NCI-H69 (cell line): ENCODE measurements around the gene HNF1A.

Experiments
- DNase-seq: peaks from one replicate; lab custom pipeline; 2025; lab: John Stamatoyannopoulos, UW

HNF1A gene

DNA sequence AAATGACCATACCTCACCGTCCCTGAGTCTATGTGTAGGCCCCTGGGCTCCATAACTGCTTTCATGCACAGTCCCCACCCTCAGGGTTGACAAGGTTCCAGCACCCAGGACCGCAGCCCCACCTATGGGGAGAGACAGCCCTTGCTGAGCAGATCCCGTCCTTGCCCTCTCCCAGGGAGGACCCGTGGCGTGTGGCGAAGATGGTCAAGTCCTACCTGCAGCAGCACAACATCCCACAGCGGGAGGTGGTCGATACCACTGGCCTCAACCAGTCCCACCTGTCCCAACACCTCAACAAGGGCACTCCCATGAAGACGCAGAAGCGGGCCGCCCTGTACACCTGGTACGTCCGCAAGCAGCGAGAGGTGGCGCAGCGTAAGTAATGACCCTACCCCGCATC lies 10.3 kb downstream of the HNF1A start:
- no peak for DNase-seq

DNA sequence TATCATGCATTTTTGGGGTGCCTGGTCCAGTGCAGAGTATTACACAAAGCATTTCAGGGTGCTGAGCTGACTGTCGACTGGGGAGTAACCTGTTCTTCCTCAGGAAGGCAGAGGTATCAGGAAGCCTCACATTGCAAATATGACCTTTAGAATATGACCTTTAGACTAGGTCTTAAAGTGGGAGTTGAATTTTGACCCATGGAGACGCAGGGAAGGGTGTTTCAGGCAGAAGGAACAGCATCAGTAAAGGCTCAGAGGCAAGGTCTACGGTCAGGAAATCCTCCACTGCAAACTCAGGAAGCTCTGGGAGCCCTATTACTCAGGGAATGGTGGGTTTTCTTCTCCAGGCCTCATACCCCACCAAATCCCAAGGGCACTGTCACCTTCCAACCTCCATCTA lies 11.3 kb downstream of the HNF1A start:
- no peak for DNase-seq

DNA sequence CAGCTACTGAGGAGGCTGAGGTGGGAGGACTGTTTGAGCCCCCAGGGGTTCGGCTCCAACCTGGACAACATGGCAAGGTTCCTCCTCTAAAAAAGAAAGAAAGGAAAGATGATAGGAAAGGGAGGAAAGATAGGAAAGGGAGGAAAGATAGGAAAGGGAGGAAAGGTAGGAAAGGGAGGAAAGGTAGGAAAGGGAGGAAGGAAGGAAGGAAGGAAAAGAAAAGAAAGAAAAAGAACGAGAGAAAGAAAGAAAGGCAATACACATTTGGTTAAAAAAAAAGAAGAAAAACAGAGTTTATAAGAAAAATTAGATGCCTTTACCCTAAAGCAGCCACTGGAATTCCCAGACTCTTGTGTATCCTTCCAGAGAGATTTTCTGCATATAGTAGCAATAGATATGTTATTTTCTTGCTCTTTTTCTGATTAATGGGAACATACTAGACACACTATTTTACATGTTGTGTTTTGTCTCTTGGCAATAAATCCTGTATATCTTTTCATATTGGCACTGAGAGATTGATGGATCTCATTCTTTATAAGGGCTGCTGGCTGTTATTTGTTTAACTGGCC lies 12.2 kb downstream of the HNF1A start:
- no peak for DNase-seq

DNA sequence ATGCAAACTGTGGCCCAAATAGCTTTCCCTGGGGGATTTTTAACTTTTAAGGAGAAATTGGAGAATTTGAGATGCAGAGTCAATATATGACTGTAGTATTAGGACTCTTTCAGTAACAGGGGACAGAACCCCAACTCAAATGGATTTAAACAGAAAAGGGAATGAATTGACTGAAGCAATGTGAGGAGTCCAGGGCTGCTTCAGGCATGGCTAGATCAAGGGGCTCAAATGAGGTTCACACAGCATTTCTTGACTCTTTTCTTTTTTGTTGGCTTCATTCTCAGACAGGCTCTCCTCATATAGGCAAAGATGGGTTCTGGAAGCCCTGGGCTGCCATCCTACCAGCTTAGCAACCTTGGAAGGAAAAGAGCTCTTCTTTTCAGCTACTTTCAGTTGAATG lies 13.6 kb downstream of the HNF1A start:
- no peak for DNase-seq

DNA sequence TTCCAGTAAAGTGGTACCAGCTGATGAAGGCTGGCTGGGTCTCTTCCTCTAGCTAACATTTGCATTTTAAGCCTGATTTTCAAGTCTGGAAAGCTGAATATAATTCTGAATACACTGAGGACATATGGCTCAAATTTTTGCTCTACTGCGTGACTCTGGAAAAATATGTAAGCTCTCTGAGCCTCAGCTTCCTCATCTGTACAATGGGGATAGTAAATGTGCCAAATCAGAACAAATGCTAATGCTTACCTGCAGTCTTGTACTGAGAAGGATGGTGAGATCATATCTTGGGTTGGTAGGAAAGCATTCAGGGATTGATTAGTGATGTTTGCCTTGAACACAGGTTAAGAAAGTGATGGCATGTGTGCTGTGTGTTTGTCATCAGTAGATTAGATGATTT lies 14.6 kb downstream of the HNF1A start:
- no peak for DNase-seq

DNA sequence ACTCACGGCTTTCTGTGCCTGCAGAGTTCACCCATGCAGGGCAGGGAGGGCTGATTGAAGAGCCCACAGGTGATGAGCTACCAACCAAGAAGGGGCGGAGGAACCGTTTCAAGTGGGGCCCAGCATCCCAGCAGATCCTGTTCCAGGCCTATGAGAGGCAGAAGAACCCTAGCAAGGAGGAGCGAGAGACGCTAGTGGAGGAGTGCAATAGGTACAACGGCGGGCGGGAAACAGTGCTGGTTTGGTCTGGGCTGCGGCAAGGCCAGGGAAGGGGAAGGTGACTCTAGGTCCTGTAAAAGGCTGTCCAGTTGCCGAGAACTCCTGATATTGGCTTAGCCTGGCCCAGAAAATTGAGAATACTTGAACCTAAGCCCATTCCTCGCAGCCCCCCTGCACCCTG lies 15.2 kb downstream of the HNF1A start:
- no peak for DNase-seq

DNA sequence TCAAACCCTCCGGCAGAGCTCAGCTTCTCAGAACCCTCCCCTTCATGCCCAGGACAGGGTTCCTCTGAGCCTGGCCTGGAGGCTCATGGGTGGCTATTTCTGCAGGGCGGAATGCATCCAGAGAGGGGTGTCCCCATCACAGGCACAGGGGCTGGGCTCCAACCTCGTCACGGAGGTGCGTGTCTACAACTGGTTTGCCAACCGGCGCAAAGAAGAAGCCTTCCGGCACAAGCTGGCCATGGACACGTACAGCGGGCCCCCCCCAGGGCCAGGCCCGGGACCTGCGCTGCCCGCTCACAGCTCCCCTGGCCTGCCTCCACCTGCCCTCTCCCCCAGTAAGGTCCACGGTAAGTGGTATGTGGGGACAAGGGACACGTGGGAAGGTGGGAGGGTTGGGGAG lies 15.7 kb downstream of the HNF1A start:
- no peak for DNase-seq

DNA sequence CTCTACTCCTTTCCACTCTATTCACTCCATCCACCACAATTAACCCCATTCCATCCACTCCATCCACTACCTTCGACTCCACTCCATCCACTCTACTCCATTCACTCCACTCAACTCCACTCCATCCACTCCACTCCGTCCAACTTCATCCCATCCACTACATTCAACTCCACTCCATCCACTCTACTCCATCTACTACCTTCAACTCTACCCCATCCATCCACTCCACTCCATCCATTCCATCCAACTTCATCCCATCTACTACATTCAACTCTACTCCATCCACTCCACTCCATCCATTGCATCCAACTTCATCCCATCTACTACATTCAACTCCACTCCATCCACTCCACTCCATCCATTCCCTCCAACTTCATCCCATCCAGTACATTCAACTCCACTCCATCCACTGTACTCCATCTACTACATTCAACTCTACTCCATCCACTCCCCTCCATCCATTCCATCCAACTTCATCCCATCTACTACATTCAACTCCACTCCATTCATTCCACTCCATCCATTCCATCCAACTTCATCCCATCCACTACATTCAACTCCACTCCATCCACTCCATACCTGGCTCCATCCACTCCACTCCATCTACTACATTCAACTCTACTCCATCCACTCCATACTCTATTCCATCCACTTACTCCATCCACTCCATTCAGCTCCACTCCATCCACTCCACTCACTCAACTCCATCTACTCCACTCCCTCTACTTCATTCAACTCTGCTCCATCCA lies 16.4 kb downstream of the HNF1A start:
- DNase-seq, result peak; percentile 23

DNA sequence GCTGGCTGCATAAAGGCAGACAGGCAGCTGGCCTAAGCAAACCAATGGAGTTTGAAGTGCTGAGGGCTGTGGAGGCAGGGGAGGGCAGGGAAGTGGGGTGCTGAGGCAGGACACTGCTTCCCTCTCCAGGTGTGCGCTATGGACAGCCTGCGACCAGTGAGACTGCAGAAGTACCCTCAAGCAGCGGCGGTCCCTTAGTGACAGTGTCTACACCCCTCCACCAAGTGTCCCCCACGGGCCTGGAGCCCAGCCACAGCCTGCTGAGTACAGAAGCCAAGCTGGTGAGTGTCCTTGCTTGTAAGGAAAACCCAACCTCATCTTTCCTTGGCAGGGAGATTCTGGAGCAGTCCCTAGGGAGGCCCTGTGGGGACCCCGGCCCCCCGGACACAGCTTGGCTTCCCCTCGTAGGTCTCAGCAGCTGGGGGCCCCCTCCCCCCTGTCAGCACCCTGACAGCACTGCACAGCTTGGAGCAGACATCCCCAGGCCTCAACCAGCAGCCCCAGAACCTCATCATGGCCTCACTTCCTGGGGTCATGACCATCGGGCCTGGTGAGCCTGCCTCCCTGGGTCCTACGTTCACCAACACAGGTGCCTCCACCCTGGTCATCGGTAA lies 17.9 kb downstream of the HNF1A start:
- DNase-seq, result no peak

DNA sequence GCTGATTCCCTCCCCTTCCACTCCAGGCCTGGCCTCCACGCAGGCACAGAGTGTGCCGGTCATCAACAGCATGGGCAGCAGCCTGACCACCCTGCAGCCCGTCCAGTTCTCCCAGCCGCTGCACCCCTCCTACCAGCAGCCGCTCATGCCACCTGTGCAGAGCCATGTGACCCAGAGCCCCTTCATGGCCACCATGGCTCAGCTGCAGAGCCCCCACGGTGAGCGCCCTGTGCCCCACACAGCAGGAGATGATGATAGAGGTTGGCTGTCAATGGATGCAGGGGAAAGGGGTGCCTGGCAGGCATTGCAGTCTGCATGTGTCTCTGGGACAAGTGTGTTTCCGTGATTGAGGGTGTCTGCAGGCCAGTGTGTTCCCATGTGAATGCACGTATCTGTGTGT lies 19.1 kb downstream of the HNF1A start:
- DNase-seq, result peak; percentile 18

DNA sequence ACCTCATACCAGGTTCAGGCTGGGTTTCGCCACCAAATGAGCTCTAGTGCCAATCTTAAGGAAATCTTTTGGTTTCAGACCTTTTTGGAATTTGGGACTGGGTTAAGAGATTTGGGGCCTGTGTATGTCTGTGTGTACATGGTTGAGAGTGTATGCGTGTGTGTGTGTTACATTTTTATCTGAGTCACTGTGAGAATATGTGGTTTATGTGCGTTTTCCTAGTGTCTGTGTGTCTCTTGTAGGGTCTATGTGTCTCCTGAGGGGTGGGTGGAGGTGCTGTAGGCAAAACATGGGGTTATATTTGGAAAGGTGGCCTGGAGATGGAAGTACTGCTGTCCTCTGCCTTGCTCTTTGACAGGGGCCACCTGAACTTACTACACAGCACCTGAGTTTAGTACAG lies 20.1 kb downstream of the HNF1A start:
- DNase-seq, result no peak

DNA sequence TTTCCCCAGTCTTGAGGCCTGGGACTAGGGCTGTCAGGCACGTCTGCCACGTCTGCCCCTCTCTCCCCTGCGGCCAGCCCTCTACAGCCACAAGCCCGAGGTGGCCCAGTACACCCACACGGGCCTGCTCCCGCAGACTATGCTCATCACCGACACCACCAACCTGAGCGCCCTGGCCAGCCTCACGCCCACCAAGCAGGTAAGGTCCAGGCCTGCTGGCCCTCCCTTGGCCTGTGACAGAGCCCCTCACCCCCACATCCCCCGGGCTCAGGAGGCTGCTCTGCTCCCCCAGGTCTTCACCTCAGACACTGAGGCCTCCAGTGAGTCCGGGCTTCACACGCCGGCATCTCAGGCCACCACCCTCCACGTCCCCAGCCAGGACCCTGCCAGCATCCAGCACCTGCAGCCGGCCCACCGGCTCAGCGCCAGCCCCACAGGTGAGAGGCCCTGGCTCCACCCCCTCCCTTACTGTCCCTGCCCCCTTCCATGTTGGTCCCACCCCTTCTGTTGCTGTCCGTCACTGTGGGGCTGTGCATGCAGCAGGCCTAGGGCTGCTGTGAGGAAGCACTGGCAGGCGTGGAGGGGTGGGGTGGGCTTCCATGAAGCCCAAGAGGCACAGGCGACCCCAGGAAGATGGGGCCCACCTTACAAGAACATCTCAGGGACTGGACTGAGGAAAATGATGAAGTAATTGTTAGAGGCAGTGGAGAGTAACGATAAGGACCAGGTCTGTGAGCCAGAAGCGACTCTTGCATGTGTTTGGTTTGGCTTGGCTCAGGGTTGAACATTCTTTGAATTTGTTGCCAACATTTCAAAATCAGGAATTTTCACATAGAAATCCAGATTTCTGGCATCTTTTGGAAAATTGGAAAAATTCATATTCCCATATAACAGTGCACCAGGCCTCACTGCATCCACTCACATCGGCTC lies 21.1 kb downstream of the HNF1A start:
- no peak for DNase-seq

DNA sequence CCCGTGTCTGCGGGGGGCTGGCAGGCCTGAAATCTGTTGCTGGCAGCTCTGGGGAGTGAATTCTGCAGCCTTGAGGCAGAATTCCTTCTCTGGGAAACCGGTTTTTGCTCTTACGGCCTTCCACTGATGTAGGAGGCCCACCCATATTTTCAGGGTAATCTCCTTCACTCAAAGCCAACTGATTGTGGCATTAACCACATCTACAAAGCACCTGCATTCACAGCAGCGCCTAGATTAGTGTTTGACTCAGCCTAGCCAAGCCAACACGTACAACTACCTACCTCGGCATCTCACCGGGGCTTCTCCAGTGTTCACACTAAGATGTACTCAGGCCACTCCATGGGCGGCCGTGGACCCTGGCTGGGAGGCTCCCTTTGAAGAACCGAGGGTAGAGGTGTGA lies 22.2 kb downstream of the HNF1A start:
- no peak for DNase-seq

DNA sequence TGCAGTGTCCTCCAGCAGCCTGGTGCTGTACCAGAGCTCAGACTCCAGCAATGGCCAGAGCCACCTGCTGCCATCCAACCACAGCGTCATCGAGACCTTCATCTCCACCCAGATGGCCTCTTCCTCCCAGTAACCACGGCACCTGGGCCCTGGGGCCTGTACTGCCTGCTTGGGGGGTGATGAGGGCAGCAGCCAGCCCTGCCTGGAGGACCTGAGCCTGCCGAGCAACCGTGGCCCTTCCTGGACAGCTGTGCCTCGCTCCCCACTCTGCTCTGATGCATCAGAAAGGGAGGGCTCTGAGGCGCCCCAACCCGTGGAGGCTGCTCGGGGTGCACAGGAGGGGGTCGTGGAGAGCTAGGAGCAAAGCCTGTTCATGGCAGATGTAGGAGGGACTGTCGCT lies 22.7 kb downstream of the HNF1A start:
- no peak for DNase-seq

DNA sequence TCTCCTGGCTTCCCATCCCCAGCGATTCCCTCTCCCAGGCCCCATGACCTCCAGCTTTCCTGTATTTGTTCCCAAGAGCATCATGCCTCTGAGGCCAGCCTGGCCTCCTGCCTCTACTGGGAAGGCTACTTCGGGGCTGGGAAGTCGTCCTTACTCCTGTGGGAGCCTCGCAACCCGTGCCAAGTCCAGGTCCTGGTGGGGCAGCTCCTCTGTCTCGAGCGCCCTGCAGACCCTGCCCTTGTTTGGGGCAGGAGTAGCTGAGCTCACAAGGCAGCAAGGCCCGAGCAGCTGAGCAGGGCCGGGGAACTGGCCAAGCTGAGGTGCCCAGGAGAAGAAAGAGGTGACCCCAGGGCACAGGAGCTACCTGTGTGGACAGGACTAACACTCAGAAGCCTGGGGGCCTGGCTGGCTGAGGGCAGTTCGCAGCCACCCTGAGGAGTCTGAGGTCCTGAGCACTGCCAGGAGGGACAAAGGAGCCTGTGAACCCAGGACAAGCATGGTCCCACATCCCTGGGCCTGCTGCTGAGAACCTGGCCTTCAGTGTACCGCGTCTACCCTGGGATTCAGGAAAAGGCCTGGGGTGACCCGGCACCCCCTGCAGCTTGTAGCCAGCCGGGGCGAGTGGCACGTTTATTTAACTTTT lies 23.6 kb downstream of the HNF1A start:
- no peak for DNase-seq

DNA sequence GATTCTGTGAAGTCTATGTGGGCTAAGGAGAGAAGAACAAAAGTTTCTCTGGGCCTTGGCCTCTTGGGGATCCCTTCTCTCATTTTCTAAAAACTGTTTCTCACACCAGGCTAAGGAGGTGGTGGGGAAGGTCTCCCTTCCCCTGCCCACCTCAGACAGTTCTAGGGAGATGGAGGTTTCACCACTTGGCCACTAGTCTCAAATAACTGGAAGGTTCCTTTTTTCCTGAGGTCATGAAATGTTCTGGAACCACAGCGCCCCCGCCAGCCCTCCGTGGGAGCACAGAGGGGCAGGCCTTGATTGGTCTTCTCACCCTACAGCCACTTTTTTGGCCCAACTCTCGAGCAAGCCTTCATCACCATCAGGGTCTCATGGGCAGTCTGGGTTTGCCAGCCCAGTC lies 25.3 kb downstream of the HNF1A start:
- peak; percentile 10 for DNase-seq

DNA sequence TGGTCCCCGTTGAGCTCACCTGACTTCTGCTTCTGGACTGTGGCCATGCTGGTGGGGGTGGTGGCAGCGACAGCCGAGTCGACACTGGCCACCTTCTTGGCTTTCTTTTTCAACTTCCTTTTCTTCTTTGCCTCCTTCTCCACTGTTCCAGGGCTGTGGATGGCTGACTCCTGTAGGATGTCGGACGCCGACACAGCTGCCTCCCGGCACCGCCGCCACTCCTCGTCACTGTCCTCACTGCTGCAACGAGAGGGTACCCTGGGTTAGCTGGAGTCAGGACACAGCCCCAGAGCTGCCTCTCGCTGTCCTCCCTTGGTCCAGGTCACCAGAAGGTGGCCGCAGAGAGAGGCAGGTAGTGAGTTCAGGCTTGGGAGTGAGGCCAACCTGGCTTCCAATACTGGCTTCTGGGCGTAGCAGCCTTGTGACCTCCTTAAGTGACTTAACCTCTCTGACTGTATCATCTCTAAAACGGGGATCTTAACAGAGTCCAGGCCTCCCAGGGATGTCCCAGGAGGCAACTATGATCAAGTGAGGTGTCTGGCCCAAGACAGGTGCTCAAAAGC lies 26.0 kb downstream of the HNF1A start:
- no peak for DNase-seq

DNA sequence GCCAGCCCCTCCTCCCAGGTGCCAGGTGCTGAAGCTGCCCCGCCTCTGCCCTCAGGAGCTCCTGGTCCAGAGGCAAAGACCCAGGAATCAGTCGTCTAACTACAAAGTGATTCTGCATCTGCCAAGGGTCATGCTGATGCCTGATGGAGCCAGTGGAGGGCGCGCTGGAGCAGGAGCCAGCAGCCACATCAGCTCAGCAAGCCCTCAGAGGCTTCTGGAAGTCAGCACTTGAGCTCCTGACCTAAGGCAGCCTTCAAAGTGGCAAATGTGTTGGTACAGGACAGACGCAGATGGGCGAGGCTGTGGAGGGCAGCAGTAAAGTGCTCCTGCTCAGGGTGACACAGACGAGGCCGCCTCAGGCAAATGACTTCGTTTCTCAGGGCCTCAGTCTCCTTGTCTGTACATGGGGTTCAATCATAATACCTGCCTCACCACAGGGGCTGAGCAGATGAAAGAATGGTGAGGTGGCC lies 27.0 kb downstream of the HNF1A start:
- peak; percentile 78 for DNase-seq

DNA sequence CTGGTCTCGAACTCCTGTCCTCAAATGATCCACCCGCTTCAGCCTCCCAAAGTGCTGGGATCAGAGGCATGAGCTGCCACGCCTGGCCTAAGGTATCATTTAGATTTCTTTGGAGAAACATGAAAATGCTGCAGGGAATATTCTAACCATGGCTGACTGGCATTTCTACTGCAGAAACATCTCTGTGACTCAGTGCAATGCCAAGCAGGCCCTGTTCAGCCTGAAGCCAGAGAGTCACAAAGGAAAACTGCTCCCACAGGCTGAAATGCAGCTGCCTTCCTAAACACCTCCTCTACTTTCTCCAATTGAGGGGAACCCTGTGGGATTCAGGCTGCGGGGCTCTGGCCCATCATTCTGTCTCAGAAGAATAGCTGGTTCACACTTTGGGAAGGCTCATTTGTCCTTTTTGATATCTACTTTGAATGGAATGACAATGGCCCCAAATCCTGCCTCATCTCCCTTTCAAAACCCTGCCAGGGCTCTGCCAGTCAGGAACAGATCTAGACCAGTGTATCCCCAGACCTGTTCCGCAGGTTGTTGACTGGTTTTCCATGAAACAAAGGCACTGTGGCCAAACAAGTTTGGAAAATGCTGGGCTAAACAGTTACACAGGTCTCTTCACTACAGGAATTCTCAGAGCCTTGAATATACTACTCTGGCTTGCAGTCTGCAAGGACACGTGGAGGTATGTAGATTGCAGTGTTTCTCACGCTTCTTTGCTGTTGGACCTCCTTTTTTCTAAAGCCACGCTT lies 30.2 kb downstream of the HNF1A start:
- no peak for DNase-seq

DNA sequence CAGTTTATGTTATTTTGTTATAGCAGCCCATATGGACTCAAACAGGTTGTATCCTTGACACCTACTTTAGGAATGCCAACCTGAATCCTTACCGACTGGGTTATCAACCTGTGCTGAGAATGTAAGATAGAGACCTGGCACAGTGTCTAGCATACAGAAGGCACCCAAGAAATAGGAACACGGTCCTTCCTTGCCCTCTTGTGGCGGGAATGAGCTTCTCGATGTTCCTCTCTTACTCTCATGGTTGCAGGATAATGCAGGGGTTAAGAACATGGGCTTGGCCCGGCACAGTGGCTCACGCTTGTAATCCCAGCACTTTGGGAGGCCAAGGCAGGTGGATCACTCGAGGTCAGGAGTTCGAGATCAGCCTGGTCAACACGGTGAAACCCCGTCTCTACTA lies 31.4 kb downstream of the HNF1A start:
- DNase-seq, result peak; percentile 44

DNA sequence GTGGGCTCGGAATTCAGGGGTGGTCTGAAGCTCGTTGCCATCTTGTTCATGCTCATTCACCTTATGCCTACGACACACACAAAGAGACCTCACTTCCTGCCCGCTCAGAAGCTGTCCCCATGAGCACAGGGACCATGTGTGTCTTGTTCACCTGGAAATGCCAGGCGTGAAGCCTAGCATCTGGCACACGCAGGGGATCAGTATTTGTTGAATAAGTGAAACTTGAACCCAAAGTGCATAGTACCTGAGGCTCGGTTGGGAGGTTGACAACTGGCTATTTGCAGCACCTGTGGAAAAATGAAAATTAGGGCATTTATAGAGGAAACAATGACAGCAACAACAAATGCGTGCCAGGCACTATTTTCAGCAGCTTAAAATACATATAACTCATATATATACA lies 32.5 kb downstream of the HNF1A start:
- DNase-seq, result no peak
